ENCODE data around the gene ACAP2.
A peak's percentile ranks its signal among the peaks of the same experiment; 100 is the strongest.

Gene ACAP2

GRCh38 chr3:195441992-195442572 lies 738 bp downstream of the ACAP2 start:
- DNase-seq = peak; percentile 13

GRCh38 chr3:195441476-195441991 lies 1.3 kb downstream of the ACAP2 start:
- H3K27ac ChIP-seq = no peak overlapping the region

More at GRCh38 chr3:195441992-195442572, 738 bp downstream of the ACAP2 start:
- no peaks in the 10 kb centered on the region for H3K36me3 ChIP-seq
- no peak for TF ChIP-seq CTCF (IDR thresholded peaks at IDR 0.05; ENCODE audit: low read depth, low read length)
- H3K27ac ChIP-seq = peak overlapping the region; percentile 83
- H3K4me3 ChIP-seq (ENCODE audit: low read depth, low read length) = peak overlapping the region; percentile 73
- no peaks in the 10 kb centered on the region for H3K27me3 ChIP-seq (ENCODE audit: insufficient read depth, low read depth, severe bottlenecking)
- H3K9me3 ChIP-seq (ENCODE audit: severe bottlenecking) = no peaks in the 10 kb centered on the region

GRCh38 chr3:195441051-195441450 lies 1.8 kb downstream of the ACAP2 start:
- Histone ChIP-seq H3K4me3 (ENCODE audit: low read depth, low read length) (no peak overlapping the region), H3K27me3 (ENCODE audit: insufficient read depth, low read depth, severe bottlenecking) (no peaks in the 10 kb centered on the region), H3K9me3 (ENCODE audit: severe bottlenecking) (no peaks in the 10 kb centered on the region), H3K27ac (no peak overlapping the region), H3K36me3 (no peaks in the 10 kb centered on the region)
- no peak for DNase-seq
- no peak for TF ChIP-seq CTCF (IDR thresholded peaks at IDR 0.05; ENCODE audit: low read depth, low read length)

More at GRCh38 chr3:195441476-195441991, 1.3 kb downstream of the ACAP2 start:
- H3K9me3 ChIP-seq (ENCODE audit: severe bottlenecking) = no peaks in the 10 kb centered on the region
- no peak for TF ChIP-seq CTCF (IDR thresholded peaks at IDR 0.05; ENCODE audit: low read depth, low read length)
- no peaks in the 10 kb centered on the region for H3K36me3 ChIP-seq
- DNase-seq = peak; percentile 34
- peak overlapping the region; percentile 73 for H3K4me3 ChIP-seq (ENCODE audit: low read depth, low read length)
- no peaks in the 10 kb centered on the region for H3K27me3 ChIP-seq (ENCODE audit: insufficient read depth, low read depth, severe bottlenecking)

- Histone ChIP-seq H3K27ac (no peak overlapping the region), H3K4me3 (ENCODE audit: low read depth, low read length) (no peak overlapping the region), H3K36me3 (no peaks in the 10 kb centered on the region), H3K9me3 (ENCODE audit: severe bottlenecking) (no peaks in the 10 kb centered on the region), H3K27me3 (ENCODE audit: insufficient read depth, low read depth, severe bottlenecking) (no peaks in the 10 kb centered on the region)
- TF ChIP-seq CTCF (IDR thresholded peaks at IDR 0.05; ENCODE audit: low read depth, low read length) = no peak
- no peak for DNase-seq
These were observed 2.4 kb downstream of the ACAP2 start for GRCh38 chr3:195440379-195440778.

GRCh38 chr3:195438371-195438770 lies 4.4 kb downstream of the ACAP2 start:
- no peaks in the 10 kb centered on the region for H3K27me3 ChIP-seq (ENCODE audit: insufficient read depth, low read depth, severe bottlenecking)
- no peaks in the 10 kb centered on the region for H3K9me3 ChIP-seq (ENCODE audit: severe bottlenecking)
- no peaks in the 10 kb centered on the region for H3K36me3 ChIP-seq
- no peak for TF ChIP-seq CTCF (IDR thresholded peaks at IDR 0.05; ENCODE audit: low read depth, low read length)
- H3K4me3 ChIP-seq (ENCODE audit: low read depth, low read length) = no peak overlapping the region
- no peak overlapping the region for H3K27ac ChIP-seq
- no peak for DNase-seq

- Histone ChIP-seq H3K27ac (no peak overlapping the region), H3K36me3 (no peaks in the 10 kb centered on the region), H3K27me3 (ENCODE audit: insufficient read depth, low read depth, severe bottlenecking) (no peaks in the 10 kb centered on the region), H3K9me3 (ENCODE audit: severe bottlenecking) (no peaks in the 10 kb centered on the region), H3K4me3 (ENCODE audit: low read depth, low read length) (no peak overlapping the region)
- DNase-seq = no peak
- no peak for TF ChIP-seq CTCF (IDR thresholded peaks at IDR 0.05; ENCODE audit: low read depth, low read length)
These were observed 17.0 kb downstream of the ACAP2 start for GRCh38 chr3:195425849-195426248.
